SKM-1 treated with dmso at 0.1 percent for 144 hours (cell line): ENCODE data around the gene UTP14C.
"Not testable (repeated sequence)": the region's sequence is repeated elsewhere in the genome, so short reads cannot be mapped to it uniquely, and the experiment has no call there.

Experiments used
- DNase-seq: peaks from one replicate; lab custom pipeline; 2025; ENCODE audit not compliant: unreplicated experiment; lab: John Stamatoyannopoulos, UW

Gene UTP14C, protein sequence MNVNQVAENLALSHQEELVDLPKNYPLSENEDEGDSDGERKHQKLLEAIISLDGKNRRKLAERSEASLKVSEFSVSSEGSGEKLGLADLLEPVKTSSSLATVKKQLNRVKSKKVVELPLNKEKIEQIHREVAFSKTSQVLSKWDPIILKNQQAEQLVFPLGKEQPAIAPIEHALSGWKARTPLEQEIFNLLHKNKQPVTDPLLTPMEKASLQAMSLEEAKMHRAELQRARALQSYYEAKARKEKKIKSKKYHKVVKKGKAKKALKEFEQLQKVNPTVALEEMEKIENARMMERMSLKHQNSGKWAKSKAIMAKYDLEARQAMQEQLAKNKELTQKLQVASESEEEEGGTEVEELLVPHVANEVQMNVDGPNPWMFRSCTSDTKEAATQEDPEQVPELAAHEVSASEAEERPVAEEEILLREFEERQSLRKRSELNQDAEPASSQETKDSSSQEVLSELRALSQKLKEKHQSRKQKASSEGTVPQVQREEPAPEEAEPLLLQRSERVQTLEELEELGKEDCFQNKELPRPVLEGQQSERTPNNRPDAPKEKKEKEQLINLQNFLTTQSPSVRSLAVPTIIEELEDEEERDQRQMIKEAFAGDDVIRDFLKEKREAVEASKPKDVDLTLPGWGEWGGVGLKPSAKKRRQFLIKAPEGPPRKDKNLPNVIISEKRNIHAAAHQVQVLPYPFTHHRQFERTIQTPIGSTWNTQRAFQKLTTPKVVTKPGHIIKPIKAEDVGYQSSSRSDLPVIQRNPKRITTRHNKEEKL

DNA sequence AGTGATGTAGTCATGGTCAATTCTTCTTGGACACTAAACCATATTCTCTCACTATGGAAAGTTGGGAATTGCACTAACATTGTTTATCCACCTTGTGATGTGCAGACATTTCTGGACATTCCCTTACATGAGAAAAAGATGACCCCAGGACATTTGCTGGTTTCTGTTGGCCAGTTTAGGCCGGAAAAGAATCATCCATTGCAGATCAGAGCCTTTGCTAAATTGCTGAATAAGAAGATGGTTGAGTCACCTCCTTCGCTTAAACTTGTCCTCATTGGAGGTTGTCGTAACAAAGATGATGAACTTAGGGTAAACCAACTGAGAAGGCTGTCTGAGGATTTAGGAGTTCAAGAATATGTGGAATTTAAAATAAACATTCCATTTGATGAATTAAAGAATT, at the start of gene UTP14C:
Gene UTP14C (plus strand): TSS at position 211 of the 400 bp plus-strand sequence. CDS start 4,114 bp downstream, outside the sequence.
- no peak for DNase-seq

DNA sequence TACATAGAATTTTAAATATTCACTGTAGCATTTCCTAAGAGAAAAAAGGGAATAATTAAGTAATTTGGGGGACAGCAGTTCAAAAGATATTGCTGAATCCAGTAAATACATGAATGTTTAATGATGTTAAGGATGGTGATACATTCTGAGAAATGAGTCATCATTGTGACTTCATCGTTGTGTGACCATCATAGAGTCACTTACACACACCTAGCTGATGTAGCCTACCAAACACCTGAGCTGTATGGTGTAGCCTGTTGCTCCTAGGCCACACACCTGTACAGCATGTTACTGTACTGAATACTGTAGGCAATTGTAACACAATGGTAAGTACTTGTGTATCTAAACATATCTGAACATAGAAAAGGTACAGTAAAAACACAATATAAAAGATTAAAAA, 48.1 kb upstream of the UTP14C start:
- no peak for DNase-seq

GRCh38 chr13:51976890-51977289, 47.6 kb upstream of the UTP14C start:
- DNase-seq = no peak

DNA sequence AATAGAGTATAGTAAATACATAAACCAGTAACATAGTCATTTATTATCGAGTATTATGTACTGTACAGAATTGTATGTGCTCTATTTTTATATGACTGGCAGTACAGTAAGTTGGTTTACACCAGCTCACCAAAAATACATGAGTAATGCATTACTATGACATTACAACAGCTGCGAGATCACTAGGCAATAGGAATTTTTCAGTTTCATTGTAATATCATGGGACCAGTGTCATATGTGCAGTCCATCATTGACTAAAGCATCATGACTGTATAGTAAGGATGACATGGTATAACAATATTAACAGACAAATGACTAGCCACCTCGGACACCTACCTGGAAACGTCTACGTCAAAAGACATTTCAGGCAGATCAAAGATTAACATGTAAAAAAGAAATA, 46.9 kb upstream of the UTP14C start:
- no peak for DNase-seq

- no peak for DNase-seq
Observed at GRCh38 chr13:51978796-51979556, 45.5 kb upstream of the UTP14C start.

- no peak for DNase-seq
Observed at GRCh38 chr13:51980908-51981307, 43.6 kb upstream of the UTP14C start.

DNA sequence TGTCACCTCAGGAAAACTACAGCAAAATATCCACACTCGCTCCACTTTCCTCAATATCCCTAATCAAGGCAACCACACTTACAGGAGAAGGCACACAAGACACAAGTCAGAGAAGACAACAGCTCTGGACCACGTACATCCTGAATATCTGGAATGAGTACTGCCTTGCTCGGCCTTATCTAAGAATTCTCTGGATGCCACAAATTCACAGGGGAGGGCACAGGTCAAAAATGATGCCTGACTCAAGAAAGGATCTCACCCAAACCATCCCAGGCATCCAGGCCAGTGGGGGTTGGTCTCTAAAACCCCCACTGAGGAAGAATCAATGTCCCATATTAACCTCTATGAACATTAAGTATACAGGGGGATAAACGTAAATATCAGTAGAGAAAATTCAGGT, 43.1 kb upstream of the UTP14C start:
- no peak for DNase-seq

- DNase-seq = not testable (repeated sequence)
Observed at GRCh38 chr13:51983292-51983691, 41.2 kb upstream of the UTP14C start.

DNA sequence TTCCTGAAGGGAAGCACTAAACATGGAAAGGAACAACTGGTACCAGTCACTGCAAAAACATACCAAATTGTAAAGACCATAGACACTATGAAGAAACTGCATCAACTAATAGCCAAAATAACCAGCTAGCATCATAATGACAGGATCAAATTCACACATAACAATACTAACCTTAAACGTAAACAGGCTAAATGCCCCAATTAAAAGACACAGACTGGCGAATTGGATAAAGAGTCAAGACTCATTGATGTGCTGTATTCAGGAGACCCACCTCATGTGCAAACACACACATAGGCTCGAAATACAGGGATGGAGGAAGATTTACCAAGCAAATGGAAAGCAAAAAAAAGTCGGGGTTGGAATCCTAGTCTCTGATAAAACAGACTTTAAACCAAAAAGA, 39.6 kb upstream of the UTP14C start:
- DNase-seq = not testable (repeated sequence)

- no peak for DNase-seq
Observed at GRCh38 chr13:51988988-51989618, 35.4 kb upstream of the UTP14C start.

DNA sequence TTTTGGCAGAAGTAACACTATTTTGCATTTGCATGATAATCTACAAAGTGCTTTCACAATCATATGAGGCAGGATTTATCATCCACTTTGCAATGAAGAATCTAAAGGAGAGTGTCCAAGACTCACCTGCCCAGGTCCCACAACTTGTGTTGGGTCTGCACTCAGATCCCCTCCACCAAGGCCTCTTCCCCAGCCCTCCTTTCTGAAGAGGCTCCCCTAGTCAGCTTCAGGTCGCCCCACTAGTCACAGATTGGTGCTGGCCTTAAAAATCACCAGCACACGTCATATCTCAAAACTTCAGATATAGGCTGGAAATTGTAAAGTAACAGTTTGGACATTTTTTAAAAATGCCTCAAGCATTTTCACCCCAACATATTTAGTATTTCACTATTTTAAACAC, 30.8 kb upstream of the UTP14C start:
- no peak for DNase-seq

- DNase-seq = peak; percentile 16
Observed at GRCh38 chr13:51995677-51996551, 28.6 kb upstream of the UTP14C start.

- no peak for DNase-seq
Observed at GRCh38 chr13:51996641-51997040, 27.9 kb upstream of the UTP14C start.

DNA sequence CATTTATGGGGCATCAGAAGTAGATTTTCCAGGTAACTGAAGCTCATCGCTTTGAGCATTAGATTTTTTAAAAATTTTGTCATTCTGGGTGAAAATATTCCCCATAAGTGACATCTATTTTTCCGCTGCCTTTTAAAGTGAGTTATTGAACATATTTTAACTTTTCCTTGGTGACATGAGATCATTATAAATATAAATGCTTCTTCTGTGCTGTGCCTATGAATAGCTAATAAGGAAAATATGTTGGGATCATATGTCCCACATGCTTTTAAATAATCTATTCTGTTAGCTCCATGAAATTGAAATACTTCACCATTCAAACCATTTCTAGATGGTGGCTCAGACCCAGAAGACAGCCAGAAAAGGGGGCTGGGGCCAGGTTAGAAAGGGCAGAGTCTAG, 27.3 kb upstream of the UTP14C start:
- DNase-seq = no peak

DNA sequence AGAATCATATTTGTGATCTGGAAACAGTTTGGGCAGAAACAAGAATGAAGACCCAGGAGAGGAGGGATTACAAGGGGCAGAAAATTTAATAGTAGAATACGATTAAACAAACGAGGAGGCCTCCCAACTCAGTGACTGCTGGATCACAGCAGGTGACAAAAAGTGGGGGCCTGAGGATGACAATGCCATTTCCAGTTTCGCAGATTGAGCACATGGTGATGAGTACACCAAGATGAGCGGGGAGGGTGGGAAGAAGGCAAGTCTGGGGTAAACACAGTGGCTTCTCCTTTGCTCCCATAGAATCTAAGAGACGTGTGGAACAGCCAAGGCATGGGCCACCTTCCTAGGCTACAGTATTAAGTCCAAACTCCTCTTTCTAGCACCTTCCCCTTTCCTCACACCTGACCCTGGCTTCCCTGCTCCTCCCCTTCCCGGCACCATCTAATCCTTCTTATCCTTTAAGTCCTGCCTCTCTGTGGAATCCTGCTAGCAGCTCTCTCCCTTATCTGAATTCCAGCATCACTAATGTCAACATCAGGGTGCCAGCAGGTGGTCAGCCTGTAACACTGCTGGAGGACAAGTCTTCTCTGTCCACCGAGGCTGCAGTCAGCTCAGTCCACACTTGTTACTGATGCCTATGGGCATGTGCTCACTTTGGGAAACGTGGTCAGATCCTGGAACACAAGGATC, 26.7 kb upstream of the UTP14C start:
- DNase-seq = no peak

DNA sequence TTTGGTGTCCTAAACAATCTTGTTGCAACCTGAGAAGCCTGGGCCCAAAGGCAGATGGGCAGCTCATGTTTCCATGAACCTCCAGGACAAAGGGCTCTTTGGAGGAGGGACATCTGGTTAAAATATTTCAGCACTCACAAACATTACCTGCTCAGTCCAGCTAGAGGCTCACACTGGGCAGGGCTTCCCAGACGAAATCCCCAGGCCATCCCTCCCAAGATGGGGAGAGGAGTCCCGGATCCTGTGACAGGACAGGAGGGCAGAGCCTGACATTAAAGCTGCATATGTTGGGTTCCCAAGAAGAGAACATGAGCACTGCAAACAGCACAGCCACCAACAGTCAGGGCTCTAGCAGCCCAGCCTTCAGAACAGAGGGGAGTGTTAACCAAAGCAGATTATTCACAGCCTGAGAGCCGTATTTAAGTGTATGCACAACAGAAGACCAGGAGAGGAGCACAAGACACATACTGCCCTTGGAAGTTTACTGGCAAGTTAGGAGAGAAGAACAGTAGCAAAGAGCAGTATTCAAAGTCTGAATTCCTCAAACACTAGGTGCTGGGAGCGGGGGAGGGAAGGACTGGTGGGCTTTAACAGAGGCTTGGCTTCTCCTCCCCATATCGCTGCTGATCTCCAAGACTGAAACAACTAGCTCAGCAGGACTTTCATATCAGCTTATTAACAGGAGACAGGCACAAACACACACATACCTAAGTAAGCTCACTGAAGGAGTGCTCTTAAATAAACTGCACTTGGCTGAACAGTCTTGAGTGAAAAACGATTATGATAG, 25.6 kb upstream of the UTP14C start:
- DNase-seq = no peak

DNA sequence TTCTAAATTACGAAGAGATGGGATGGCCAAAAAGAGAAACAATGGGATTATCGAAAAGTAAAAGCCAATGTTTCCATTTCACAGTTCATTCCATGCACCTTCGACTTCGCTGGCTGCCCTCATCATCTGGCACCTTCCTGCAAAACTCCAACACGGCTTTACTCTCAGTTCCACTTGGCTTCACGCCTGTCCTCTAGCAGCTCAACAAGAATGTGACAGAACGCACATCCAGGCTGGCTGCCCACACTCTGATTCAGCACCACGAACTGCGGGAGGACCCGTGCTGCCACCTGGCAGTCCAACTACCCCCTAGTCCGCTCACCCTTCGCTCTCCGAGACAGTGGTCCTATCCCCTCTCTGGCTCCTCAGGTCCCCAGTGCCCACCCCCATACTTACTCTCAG, 25.0 kb upstream of the UTP14C start:
- no peak for DNase-seq

- DNase-seq = no peak
Observed at GRCh38 chr13:51999921-52000320, 24.6 kb upstream of the UTP14C start.
